ENCODE data around the gene UNC5A. TPM values are rescaled to one million over a fixed set of nuclear protein-coding genes. Genes with fewer than 3 reads are reported as not detected.

UNC5A gene
- total RNA-seq, 4 donors from 2014 or later: not detected

DNA sequence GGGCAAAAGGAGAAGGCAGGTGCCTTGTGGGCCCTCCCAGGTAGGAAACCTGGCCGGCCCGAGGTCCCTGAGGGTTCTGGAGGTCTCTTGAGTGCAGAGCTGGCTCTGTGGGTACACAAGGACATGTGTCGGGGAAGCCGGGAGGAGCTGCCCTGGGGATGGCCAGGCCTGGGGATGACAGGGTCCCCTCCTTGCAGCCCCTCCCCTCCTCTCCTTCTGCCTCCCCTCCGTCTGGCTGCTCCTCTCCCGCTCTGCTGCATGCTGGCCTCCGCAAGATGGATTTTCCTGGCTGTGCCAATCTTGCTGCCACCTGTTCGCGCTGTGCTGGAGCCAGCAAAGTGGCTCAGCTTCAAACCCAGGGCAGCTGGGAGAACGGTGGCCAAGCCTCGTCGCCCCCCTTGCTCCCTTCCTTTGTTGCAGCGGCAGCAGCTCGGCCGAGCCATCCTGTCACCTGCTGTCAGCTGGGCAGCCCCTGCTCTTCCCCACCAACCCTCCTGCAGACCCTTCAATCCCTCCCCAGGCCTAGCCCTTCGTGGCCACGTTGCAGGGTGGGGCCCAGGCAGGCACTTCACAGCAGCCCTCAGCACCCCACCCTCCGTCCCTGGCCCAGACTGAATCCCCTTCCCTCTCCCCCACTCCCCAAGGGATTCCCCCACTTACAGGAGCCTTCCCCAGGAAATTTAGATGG is 17.6 kb upstream of the UNC5A start:
- no peaks in the 10 kb centered on the region for H3K4me1 ChIP-seq
- H3K27me3 ChIP-seq: peaks cover 0 to 53% of the 10 kb centered on the region in 2 donors
- whole genome bisulfite sequencing, 2 donors: 48 to 52% methylated on average over 12 to 18 of the region's 18 CpGs
- no peak for TF ChIP-seq EP300 (IDR thresholded peaks at IDR 0.05)
- TF ChIP-seq POLR2A (IDR thresholded peaks at IDR 0.05): no peak
- TF ChIP-seq, protein P1, sequence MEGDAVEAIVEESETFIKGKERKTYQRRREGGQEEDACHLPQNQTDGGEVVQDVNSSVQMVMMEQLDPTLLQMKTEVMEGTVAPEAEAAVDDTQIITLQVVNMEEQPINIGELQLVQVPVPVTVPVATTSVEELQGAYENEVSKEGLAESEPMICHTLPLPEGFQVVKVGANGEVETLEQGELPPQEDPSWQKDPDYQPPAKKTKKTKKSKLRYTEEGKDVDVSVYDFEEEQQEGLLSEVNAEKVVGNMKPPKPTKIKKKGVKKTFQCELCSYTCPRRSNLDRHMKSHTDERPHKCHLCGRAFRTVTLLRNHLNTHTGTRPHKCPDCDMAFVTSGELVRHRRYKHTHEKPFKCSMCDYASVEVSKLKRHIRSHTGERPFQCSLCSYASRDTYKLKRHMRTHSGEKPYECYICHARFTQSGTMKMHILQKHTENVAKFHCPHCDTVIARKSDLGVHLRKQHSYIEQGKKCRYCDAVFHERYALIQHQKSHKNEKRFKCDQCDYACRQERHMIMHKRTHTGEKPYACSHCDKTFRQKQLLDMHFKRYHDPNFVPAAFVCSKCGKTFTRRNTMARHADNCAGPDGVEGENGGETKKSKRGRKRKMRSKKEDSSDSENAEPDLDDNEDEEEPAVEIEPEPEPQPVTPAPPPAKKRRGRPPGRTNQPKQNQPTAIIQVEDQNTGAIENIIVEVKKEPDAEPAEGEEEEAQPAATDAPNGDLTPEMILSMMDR (IDR thresholded peaks at IDR 0.05): no peak
- H3K27ac ChIP-seq: no peak overlapping the region
- no peaks in the 10 kb centered on the region for H3K9me3 ChIP-seq
- H3K36me3 ChIP-seq: no peaks in the 10 kb centered on the region
- H3K4me3 ChIP-seq: no peak overlapping the region
- DNase-seq (ENCODE audit: low spot score in 2 of 2): no peak

DNA sequence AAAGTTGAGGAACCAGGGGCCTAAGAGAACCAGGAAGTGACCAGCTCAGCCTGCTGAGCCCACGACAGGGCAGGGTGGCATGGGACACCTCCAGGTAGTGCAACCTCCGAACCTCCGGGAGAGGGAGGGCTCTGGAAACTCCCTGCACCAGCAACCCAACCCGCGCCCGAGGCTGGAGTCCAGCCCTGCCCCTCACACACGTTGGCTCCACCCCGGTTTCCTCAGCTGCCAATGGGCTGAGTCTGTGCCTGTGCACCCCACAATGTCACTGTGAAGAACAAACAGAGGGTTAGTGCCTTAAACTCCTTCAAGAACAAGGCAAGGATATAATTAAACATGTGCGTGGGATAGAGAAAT is 17.0 kb upstream of the UNC5A start:
- no peak overlapping the region for H3K4me3 ChIP-seq
- TF ChIP-seq, protein P1 (IDR thresholded peaks at IDR 0.05): no peak
- no peak for TF ChIP-seq POLR2A (IDR thresholded peaks at IDR 0.05)
- no peak for TF ChIP-seq EP300 (IDR thresholded peaks at IDR 0.05)
- no peak overlapping the region for H3K27ac ChIP-seq
- H3K36me3 ChIP-seq: no peaks in the 10 kb centered on the region
- H3K4me1 ChIP-seq: no peaks in the 10 kb centered on the region
- H3K9me3 ChIP-seq: no peaks in the 10 kb centered on the region
- H3K27me3 ChIP-seq: peaks cover 0 to 57% of the 10 kb centered on the region in 2 donors
- no peak for DNase-seq (ENCODE audit: low spot score in 2 of 2)
- 23 to 27% methylated on average over 7 to 9 of the region's 9 CpGs for WGBS, 2 donors

DNA sequence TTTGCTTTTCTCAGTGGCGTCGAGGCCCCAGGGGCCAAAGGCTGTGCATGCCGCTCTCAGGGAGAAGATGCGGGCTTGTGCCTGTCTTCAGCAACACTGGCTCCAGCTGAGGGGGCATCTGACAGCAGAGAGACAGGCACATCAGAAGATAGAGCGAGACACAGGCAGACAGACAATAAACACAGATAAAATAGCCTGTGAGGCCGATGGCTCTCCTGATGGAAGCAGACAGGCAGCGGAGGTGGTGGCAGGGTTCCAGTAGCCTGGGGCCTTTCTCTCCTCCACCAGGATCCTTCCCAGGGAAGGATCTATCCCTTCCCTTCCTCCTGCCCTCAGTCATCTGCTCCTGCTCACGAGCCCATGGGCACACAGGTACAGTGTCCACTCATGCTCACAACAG is 16.6 kb upstream of the UNC5A start:
- no peak overlapping the region for H3K4me3 ChIP-seq
- H3K27ac ChIP-seq: no peak overlapping the region
- TF ChIP-seq POLR2A (IDR thresholded peaks at IDR 0.05): no peak
- TF ChIP-seq, protein P1 (IDR thresholded peaks at IDR 0.05): no peak
- no peak for TF ChIP-seq EP300 (IDR thresholded peaks at IDR 0.05)
- no peaks in the 10 kb centered on the region for H3K4me1 ChIP-seq
- no peak for DNase-seq (ENCODE audit: low spot score in 2 of 2)
- H3K9me3 ChIP-seq: no peaks in the 10 kb centered on the region
- no peaks in the 10 kb centered on the region for H3K36me3 ChIP-seq
- 46 to 50% methylated on average over 8 of the region's 8 CpGs for WGBS, 2 donors
- peaks cover 0 to 54% of the 10 kb centered on the region in 2 donors for H3K27me3 ChIP-seq

DNA sequence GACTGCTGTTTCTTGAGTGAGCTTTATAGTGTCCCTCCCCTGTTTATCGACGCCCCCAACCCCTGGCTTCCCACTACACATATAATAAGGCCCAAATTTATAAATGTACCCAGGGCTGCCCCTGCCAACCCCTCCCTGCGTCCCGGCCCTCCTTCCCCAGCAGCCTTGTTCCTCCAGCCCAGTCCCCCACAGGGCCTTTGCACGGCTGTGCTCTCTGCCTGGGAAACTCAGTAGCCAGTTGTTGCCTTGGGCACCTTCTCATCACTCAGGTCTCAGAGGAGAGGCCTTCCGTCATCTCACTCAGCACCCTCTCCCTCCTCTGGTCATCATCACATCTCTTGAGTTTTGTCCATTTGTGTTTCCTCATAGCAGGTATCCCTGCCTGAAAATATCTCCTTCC is 15.8 kb upstream of the UNC5A start:
- 82 to 91% methylated on average over 6 of the region's 6 CpGs for WGBS, 2 donors
- Histone ChIP-seq H3K9me3 (no peaks in the 10 kb centered on the region), H3K4me1 (no peaks in the 10 kb centered on the region), H3K4me3 (no peak overlapping the region), H3K36me3 (no peaks in the 10 kb centered on the region), H3K27ac (no peak overlapping the region), H3K27me3 (peaks cover 0 to 54% of the 10 kb centered on the region in 2 donors)
- DNase-seq (ENCODE audit: low spot score in 2 of 2): no peak
- TF ChIP-seq POLR2A (IDR thresholded peaks at IDR 0.05) (no peak), EP300 (IDR thresholded peaks at IDR 0.05) (no peak)
- TF ChIP-seq, protein P1 (IDR thresholded peaks at IDR 0.05): no peak

DNA sequence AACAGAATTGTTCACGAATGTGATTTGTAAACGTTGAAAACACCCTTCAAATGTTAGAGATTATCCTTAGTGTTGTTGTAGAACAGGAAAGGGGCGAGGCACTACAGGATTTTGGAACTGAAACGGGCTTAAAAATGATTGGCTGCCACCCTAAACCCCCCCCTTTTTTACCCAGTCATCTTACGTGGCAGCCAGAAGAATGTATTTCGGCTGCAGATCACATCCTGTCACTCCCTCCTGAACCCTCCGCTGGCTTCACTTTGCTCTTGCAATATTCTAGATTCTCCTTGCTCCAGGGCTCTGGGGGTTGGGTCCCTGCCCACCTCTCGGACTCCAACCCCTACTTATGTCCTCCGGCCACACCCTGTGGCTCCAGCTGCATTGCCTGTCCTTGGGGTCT is 13.9 kb upstream of the UNC5A start:
- 38 to 45% methylated on average over 9 of the region's 9 CpGs for WGBS, 2 donors
- peaks cover 0 to 54% of the 10 kb centered on the region in 2 donors for H3K27me3 ChIP-seq
- H3K4me1 ChIP-seq: no peaks in the 10 kb centered on the region
- no peak overlapping the region for H3K4me3 ChIP-seq
- DNase-seq (ENCODE audit: low spot score in 2 of 2): no peak
- H3K27ac ChIP-seq: no peak overlapping the region
- TF ChIP-seq POLR2A (IDR thresholded peaks at IDR 0.05): no peak
- no peak for TF ChIP-seq EP300 (IDR thresholded peaks at IDR 0.05)
- TF ChIP-seq, protein P1 (IDR thresholded peaks at IDR 0.05): no peak
- H3K9me3 ChIP-seq: no peaks in the 10 kb centered on the region
- H3K36me3 ChIP-seq: no peaks in the 10 kb centered on the region
